PC-3 (cell line): Measurements from ENCODE around the gene IGSF8. TPM values are rescaled to one million over a fixed set of nuclear protein-coding genes. Genes with fewer than 3 reads are reported as not detected.

Experiments used
- ATAC-seq: fragments of 200-7000 bp; cut with Tn5 transposase; 2 replicates; pipeline ENCODE4 v1.9.1; 2020; ENCODE audit warnings: mild to moderate bottlenecking, moderate library complexity
- BruUV-seq: library from RNA; stranded (reverse); fragments of 400-500 nt; replicated peaks from 2 replicates; lab custom pipeline; 2021; lab: Mats Ljungman, UMichigan
- CTCF ChIA-PET: fragments of 300-600 bp; sonication (Branson Sonifier 250); formaldehyde crosslinking; loops from one replicate; lab custom pipeline; 2022; ENCODE audit warnings: antibody characterized with exemption; lab: Charles Lee
- POLR2A ChIA-PET: fragments of 300-600 bp; sonication (Branson Sonifier 250); formaldehyde crosslinking; loops from one replicate; lab custom pipeline; 2022; ENCODE audit warnings: antibody characterized with exemption; ENCODE audit not compliant: unreplicated experiment; lab: Charles Lee
- DNase-seq: peaks from one replicate; pipeline ENCODE4 v3.0.0-alpha.2; 2015
- H2AFZ ChIP-seq: fragments of 300-600 bp; sonication (generic); 2 replicates; pipeline ENCODE4 v1.6.0; 2016; ENCODE audit warnings: antibody characterized with exemption, low read length
- H3F3A ChIP-seq: fragments of 300-600 bp; sonication (generic); one replicate; pipeline ENCODE4 v1.6.0; 2017; ENCODE audit warnings: antibody characterized with exemption, low read length, control low read depth, mild to moderate bottlenecking; ENCODE audit not compliant: unreplicated experiment
- H3K27ac ChIP-seq: fragments of 300-600 bp; sonication (generic); 2 replicates; pipeline ENCODE4 v1.5.1; 2016; ENCODE audit warnings: mild to moderate bottlenecking, low read length
- H3K27me3 ChIP-seq: fragments of 300-600 bp; sonication (generic); 2 replicates; pipeline ENCODE4 v1.6.1; 2016; ENCODE audit warnings: low read length, mixed read lengths
- H3K36me3 ChIP-seq: fragments of 300-600 bp; sonication (generic); 2 replicates; pipeline ENCODE4 v1.6.1; 2016; ENCODE audit warnings: low read depth, mixed run types, low read length, mixed read lengths
- H3K4me1 ChIP-seq: fragments of 300-600 bp; sonication (generic); 2 replicates; pipeline ENCODE4 v1.5.1; 2016; ENCODE audit warnings: low read length; ENCODE audit not compliant: insufficient read depth
- H3K4me2 ChIP-seq: fragments of 300-600 bp; sonication (generic); 2 replicates; pipeline ENCODE4 v1.6.0; 2016; ENCODE audit warnings: low read length
- H3K4me3 ChIP-seq: fragments of 300-600 bp; sonication (generic); 2 replicates; pipeline ENCODE4 v1.5.1; 2016; ENCODE audit warnings: mild to moderate bottlenecking, low read length, mixed read lengths
- H3K79me2 ChIP-seq: fragments of 300-600 bp; sonication (generic); 2 replicates; pipeline ENCODE4 v1.6.1; 2017; ENCODE audit warnings: low read length, mixed read lengths
- H3K9ac ChIP-seq: fragments of 300-600 bp; sonication (generic); 2 replicates; pipeline ENCODE4 v1.6.0; 2016; ENCODE audit warnings: mild to moderate bottlenecking, low read length
- H3K9me2 ChIP-seq: fragments of 300-600 bp; sonication (generic); replicated peaks from 2 replicates; pipeline ENCODE4 v1.6.1; 2016; ENCODE audit warnings: mixed run types, low read length, mixed read lengths
- H3K9me3 ChIP-seq: fragments of 300-600 bp; sonication (generic); 2 replicates; pipeline ENCODE4 v1.6.1; 2016; ENCODE audit warnings: low read length, mixed read lengths
- H4K20me1 ChIP-seq: fragments of 300-600 bp; sonication (generic); 2 replicates; pipeline ENCODE4 v1.6.1; 2016; ENCODE audit warnings: low read length, mixed read lengths
- EZH2 ChIP-seq: fragments of 300-600 bp; sonication (generic); IDR thresholded peaks from one replicate; pipeline ENCODE4 v1.6.1; 2017; ENCODE audit warnings: antibody characterized with exemption, mild to moderate bottlenecking, low read length; ENCODE audit not compliant: unreplicated experiment
- EZH2phosphoT487 ChIP-seq: fragments of 300-600 bp; sonication (generic); IDR thresholded peaks from 2 replicates; pipeline ENCODE4 v1.6.1; 2018; ENCODE audit warnings: mild to moderate bottlenecking, antibody characterized with exemption, low read length, borderline replicate concordance
- intact Hi-C: fragments of 100-400 bp; cut with micrococcal nuclease; formaldehyde crosslinking; loops from 2 replicates; pipeline ENCODE4 v1.9.0; 2023
- total RNA-seq: library from RNA; depleted of rRNA; stranded (reverse); fragments of >200 nt; gene quantifications from 2 replicates; pipeline ENCODE4 v1.2.3, GENCODE V29; 2014
- TF ChIP-seq, protein P1 (sequence below): fragments of 300-600 bp; sonication (generic); conservative IDR thresholded peaks from 2 replicates; pipeline ENCODE4 v1.5.1; 2017; ENCODE audit warnings: antibody characterized with exemption, low read depth, mild to moderate bottlenecking, low read length

Gene IGSF8
- total RNA-seq, 1 experiment from 2014 or later, result 37.1 TPM

DNA sequence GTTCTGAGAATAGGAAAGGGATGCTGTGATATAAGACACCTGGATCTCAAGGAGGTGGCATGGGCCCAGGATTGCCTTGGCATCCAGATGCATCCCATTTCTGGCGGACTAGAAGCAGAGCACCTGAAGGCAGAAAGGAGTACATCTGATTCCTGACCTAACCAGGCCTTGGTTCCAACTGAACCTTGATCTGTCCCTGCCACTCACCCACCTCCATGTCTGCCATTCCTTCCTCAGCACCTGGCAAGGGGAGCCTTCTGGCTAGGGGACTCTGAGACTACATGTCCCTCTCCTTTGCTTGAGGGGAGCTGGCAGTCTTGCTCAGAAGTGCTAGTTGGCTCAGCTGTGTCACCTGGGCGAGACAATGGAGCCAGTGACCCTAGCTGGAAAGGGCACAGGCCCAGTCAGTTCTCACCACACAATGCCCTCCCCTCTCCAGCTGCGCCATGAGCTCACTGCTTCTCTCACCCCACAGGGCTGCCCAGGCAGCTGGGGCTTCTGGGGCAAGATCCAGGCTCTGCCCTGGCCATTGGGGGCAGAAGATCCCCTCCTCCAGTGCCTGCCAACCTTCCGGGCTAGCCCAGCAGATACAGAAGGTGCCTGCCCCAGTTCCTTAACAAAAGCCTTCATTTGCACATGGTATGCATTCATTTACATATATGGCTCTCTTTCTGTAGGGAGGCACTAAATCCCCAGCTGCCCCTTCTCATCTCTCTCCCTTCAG is 2.9 kb downstream of the IGSF8 start:
- POLR2A ChIA-PET, result no interaction called here
- CTCF ChIA-PET, result no interaction called here

DNA sequence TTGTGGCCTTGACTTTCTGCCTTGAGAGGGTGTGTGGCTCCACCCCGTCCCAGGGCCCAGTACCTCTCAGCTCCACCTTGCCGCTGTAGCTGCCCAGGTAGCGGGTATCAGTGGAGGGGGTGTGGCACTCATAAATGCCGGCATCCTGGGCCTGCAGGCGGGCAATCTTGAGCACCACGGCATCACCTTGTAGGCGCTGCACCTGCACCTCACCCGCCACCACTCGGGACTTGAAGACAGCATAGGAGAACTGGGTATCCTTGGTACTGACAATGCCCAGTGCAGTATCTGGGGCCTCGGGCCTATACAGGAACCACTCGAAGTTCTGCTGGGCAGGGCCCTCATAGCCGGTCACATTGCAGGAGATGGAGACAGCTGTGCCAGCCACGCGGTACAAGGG is 3.6 kb downstream of the IGSF8 start:
- TF ChIP-seq, protein P1, sequence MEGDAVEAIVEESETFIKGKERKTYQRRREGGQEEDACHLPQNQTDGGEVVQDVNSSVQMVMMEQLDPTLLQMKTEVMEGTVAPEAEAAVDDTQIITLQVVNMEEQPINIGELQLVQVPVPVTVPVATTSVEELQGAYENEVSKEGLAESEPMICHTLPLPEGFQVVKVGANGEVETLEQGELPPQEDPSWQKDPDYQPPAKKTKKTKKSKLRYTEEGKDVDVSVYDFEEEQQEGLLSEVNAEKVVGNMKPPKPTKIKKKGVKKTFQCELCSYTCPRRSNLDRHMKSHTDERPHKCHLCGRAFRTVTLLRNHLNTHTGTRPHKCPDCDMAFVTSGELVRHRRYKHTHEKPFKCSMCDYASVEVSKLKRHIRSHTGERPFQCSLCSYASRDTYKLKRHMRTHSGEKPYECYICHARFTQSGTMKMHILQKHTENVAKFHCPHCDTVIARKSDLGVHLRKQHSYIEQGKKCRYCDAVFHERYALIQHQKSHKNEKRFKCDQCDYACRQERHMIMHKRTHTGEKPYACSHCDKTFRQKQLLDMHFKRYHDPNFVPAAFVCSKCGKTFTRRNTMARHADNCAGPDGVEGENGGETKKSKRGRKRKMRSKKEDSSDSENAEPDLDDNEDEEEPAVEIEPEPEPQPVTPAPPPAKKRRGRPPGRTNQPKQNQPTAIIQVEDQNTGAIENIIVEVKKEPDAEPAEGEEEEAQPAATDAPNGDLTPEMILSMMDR, result no peak
- TF ChIP-seq EZH2, result no peak
- TF ChIP-seq EZH2phosphoT487, result no peak
- H3K79me2 ChIP-seq, result 0 out of 2 replicates have a peak, but pooled peaks cover 7% of the 10 kb centered on the region
- peaks cover 25% of the 10 kb centered on the region for H3K4me1 ChIP-seq
- no peak overlapping the region for H3K4me2 ChIP-seq
- DNase-seq, result no peak
- POLR2A ChIA-PET, result no interaction called here
- ATAC-seq, result no peak
- H4K20me1 ChIP-seq, result no peaks in the 10 kb centered on the region
- no peaks in the 10 kb centered on the region for H3K9me2 ChIP-seq
- H3K4me3 ChIP-seq, result no peak overlapping the region
- CTCF ChIA-PET, result no interaction called here
- no peaks in the 10 kb centered on the region for H3K9me3 ChIP-seq
- intact Hi-C loops, result no loop called here
- no peak overlapping the region for H3K27ac ChIP-seq
- H3K9ac ChIP-seq, result no peak overlapping the region
- no peaks in the 10 kb centered on the region for H3K36me3 ChIP-seq
- H3K27me3 ChIP-seq, result no peaks in the 10 kb centered on the region
- H2AFZ ChIP-seq, result no peak overlapping the region
- no peaks in the 10 kb centered on the region for H3F3A ChIP-seq
- no TSS peak for BruUV-seq

More for the DNA sequence above, 2.9 kb downstream of the IGSF8 start:
- intact Hi-C loops, result no loop called here
- no peak overlapping the region for H3K4me3 ChIP-seq
- H3K79me2 ChIP-seq, result 0 out of 2 replicates have a peak, but pooled peaks cover 7% of the 10 kb centered on the region
- no peak for ATAC-seq
- no peaks in the 10 kb centered on the region for H4K20me1 ChIP-seq
- TF ChIP-seq EZH2phosphoT487 (no peak), EZH2 (no peak)
- TF ChIP-seq, protein P1, result no peak
- H3K9me2 ChIP-seq, result no peaks in the 10 kb centered on the region
- no peak overlapping the region for H3K4me2 ChIP-seq
- H3K9me3 ChIP-seq, result no peaks in the 10 kb centered on the region
- no peak overlapping the region for H3K9ac ChIP-seq
- H3F3A ChIP-seq, result no peaks in the 10 kb centered on the region
- H3K27ac ChIP-seq, result no peak overlapping the region
- peaks cover 25% of the 10 kb centered on the region for H3K4me1 ChIP-seq
- H2AFZ ChIP-seq, result no peak overlapping the region
- BruUV-seq, result no TSS peak
- no peaks in the 10 kb centered on the region for H3K36me3 ChIP-seq
- H3K27me3 ChIP-seq, result no peaks in the 10 kb centered on the region
- no peak for DNase-seq

DNA sequence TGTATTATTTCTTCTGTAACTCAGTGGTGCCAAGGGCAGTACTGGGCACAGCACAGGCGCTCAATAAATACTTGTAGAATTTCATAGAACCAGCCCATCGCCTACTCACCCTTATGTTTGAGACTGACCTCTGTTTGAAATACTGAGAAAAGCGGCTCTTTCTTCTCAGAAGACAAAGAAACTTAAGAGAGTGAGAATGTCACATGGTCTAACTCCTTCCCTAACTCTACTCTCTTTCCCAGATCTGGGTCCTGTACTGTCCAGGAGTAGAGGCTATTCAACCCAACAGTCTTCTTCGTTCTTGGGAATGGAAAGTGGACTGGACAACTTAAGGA is 4.2 kb downstream of the IGSF8 start:
- H3K4me3 ChIP-seq, result no peak overlapping the region
- no peak for ATAC-seq
- no peaks in the 10 kb centered on the region for H3K36me3 ChIP-seq
- intact Hi-C loops, result no loop called here
- no TSS peak for BruUV-seq
- H3K27ac ChIP-seq, result no peak overlapping the region
- TF ChIP-seq EZH2phosphoT487, result no peak
- TF ChIP-seq, protein P1, result no peak
- TF ChIP-seq EZH2, result no peak
- ChIA-PET CTCF (no interaction called here), POLR2A (no interaction called here)
- peaks cover 22% of the 10 kb centered on the region for H3K4me1 ChIP-seq
- 0 out of 2 replicates have a peak, but pooled peaks cover 7% of the 10 kb centered on the region for H3K79me2 ChIP-seq
- H3K27me3 ChIP-seq, result no peaks in the 10 kb centered on the region
- H3F3A ChIP-seq, result no peaks in the 10 kb centered on the region
- H3K9me3 ChIP-seq, result no peaks in the 10 kb centered on the region
- no peaks in the 10 kb centered on the region for H4K20me1 ChIP-seq
- H3K4me2 ChIP-seq, result no peak overlapping the region
- H3K9ac ChIP-seq, result no peak overlapping the region
- H3K9me2 ChIP-seq, result no peaks in the 10 kb centered on the region
- DNase-seq, result no peak
- no peak overlapping the region for H2AFZ ChIP-seq
